Central memory CD8-positive, alpha-beta T cell (primary cell): ENCODE data around the gene MARK3.

Experiments
- ATAC-seq: fragments of 150-1000 bp; cut with Tn5 transposase; replicated peaks from 2 replicates; pipeline ENCODE4 v1.10.0; 2022; ENCODE audit warnings: mild to moderate bottlenecking, moderate FRiP score, moderate number of reproducible peaks; ENCODE audit not compliant: poor library complexity, severe bottlenecking; ENCODE audit errors: extremely low read depth
- DNase-seq, 2 donors: peaks; one replicate each; pipeline ENCODE4 v3.0.0; 2021; ENCODE audit warnings: low spot score in 2 of 2
- H3K27ac Mint-ChIP-seq: one replicate; pipeline ENCODE4 v1.8.0; 2022; ENCODE audit warnings: low read depth, mild to moderate bottlenecking, moderate library complexity, mixed read lengths
- H3K27me3 Mint-ChIP-seq: one replicate; pipeline ENCODE4 v1.8.0; 2022; ENCODE audit warnings: mixed read lengths
- H3K36me3 Mint-ChIP-seq: one replicate; pipeline ENCODE4 v1.8.0; 2022; ENCODE audit warnings: mild to moderate bottlenecking, moderate library complexity, mixed read lengths; ENCODE audit not compliant: insufficient read depth
- H3K4me1 Mint-ChIP-seq: one replicate; pipeline ENCODE4 v1.8.0; 2022; ENCODE audit warnings: mixed read lengths
- H3K4me3 Mint-ChIP-seq: one replicate; pipeline ENCODE4 v1.8.0; 2022; ENCODE audit warnings: mild to moderate bottlenecking, moderate library complexity, mixed read lengths
- H3K9me3 Mint-ChIP-seq: one replicate; pipeline ENCODE4 v1.8.0; 2022; ENCODE audit warnings: mixed read lengths

MARK3 gene

DNA sequence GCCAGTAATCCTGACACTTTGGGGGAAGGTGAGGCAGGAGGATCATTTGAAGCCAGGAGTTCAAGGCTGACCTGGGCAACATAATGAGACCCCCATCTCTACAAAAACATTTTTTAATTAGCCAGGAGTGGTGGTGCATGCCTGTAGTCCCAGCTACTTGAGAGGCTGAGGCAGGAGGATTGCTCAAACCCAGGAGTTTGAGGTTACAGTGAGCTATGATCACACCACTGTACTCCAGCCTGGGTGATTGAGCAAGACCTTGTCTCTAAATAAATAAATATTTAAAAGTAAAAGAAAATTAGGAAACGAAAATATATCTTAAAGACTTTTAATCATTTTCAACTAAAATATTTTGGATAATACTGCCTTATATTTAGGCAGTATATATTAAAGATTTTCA, 111.6 kb downstream of the MARK3 start:
- ATAC-seq (no peak), DNase-seq (no peak)
- Mint-ChIP-seq H3K27ac (no peak overlapping the region), H3K27me3 (no peaks in the 10 kb centered on the region), H3K9me3 (no peaks in the 10 kb centered on the region), H3K4me1 (peaks cover 10% of the 10 kb centered on the region), H3K4me3 (no peak overlapping the region), H3K36me3 (peaks cover 58% of the 10 kb centered on the region)

DNA sequence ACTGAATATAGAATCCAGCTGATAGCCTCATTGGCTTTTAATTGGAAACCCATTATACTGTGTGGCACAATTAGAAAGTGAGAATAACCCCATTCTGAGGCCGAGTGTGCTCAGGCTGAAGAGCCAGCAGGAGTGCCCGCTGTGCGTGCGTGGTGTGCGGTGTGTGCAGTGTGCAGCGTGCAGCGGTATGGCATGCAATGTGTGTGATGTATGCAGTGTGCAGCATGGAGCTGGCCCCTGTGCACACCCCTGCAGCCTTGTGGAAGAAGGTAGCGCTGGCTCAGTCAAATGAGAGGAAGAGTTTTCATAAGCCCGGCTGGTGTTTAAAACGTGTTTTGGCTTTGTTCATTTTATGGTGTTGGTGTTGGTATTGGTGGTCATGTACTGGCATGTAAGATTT, 114.5 kb downstream of the MARK3 start:
- no peak for ATAC-seq
- H3K27ac Mint-ChIP-seq, result no peak overlapping the region
- H3K4me3 Mint-ChIP-seq, result no peak overlapping the region
- H3K36me3 Mint-ChIP-seq, result peaks cover 61% of the 10 kb centered on the region
- no peaks in the 10 kb centered on the region for H3K9me3 Mint-ChIP-seq
- DNase-seq, result no peak
- no peaks in the 10 kb centered on the region for H3K27me3 Mint-ChIP-seq
- H3K4me1 Mint-ChIP-seq, result peaks cover 10% of the 10 kb centered on the region

DNA sequence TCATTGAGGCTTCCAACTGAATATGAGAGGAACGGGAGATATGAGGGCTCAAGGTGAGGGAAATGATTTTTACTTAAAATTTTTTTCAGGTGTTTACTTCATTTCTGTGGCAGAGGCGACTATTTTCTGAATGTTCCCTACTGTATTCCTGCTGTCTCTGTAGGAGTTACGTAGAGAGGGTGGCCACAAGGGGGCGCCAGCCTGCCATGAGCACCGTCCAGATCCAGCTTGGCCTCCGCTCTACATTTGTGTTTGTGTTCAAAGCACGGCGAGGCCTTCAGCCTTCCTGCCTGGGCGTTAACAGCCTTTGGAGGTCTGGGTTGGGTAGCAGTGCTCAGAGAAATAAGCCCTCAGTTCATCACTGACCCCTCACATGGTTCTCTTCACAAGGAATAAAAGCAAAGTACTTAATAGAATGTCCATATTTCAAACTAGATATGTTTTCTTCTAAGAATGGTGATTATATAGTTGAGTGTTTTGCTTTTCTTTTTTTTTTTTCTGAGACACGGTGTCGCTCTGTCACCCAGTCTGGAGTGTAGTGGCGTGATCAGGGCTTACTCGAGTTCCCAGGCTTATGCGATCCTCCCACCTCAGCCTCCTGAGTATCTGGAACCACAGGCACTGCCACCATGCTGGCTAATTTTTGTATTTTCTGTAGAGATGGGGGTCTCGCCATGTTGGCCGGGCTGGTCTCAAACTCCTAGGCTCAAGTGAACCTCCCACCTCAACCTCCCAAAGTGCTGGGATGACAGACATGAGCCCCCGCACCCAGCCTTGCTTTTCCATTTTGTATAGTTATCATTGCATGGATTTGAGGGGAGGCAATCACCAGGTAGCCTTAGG, 115.2 kb downstream of the MARK3 start:
- H3K9me3 Mint-ChIP-seq, result no peaks in the 10 kb centered on the region
- H3K36me3 Mint-ChIP-seq, result peaks cover 61% of the 10 kb centered on the region
- ATAC-seq (peak; percentile 82), DNase-seq (peak; percentile 53 to 69)
- no peak overlapping the region for H3K27ac Mint-ChIP-seq
- H3K27me3 Mint-ChIP-seq, result no peaks in the 10 kb centered on the region
- no peak overlapping the region for H3K4me3 Mint-ChIP-seq
- peaks cover 10% of the 10 kb centered on the region for H3K4me1 Mint-ChIP-seq

DNA sequence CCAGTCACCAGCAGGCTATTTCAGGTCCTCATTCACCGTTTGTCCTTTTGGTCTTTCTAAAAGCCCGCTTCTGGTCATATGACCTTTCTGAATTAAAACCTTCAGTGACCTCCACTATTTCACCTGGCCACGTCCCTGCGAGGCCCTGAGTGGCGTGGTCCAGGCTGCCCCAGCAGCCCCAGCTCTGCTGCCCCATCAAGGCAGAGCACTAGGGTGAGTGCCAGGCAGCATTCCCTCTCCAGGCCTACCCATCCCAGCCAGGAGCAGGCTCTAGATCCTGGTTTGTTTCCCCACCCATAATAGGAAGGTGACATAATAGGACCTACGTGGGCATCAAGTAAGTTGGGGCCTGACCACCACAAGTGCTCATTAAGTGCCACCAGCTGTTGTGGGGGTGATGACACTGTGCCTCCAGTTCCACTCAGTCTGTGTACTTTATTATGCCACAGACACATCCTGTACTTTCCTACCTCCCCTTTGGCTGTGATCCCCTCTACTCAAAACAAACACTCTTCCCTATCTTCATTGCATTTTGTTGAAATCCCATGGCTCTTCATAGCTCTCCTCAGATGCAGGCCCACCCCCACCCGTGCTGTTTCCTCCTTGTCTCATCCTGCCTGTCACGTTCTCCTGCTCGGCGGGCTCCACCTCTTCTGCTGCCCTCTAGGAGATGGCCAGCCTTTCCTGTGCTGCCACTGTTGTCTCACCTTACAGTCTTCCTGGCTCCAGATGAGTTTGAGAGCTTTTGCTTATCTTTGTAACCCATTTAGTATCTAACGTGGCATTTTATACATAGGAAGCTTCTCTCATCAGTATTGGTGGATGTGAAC, 116.0 kb downstream of the MARK3 start:
- Mint-ChIP-seq H3K4me1 (peaks cover 10% of the 10 kb centered on the region), H3K27ac (no peak overlapping the region), H3K9me3 (no peaks in the 10 kb centered on the region), H3K36me3 (peaks cover 61% of the 10 kb centered on the region), H3K4me3 (no peak overlapping the region), H3K27me3 (no peaks in the 10 kb centered on the region)
- no peak for ATAC-seq
- DNase-seq, result no peak

DNA sequence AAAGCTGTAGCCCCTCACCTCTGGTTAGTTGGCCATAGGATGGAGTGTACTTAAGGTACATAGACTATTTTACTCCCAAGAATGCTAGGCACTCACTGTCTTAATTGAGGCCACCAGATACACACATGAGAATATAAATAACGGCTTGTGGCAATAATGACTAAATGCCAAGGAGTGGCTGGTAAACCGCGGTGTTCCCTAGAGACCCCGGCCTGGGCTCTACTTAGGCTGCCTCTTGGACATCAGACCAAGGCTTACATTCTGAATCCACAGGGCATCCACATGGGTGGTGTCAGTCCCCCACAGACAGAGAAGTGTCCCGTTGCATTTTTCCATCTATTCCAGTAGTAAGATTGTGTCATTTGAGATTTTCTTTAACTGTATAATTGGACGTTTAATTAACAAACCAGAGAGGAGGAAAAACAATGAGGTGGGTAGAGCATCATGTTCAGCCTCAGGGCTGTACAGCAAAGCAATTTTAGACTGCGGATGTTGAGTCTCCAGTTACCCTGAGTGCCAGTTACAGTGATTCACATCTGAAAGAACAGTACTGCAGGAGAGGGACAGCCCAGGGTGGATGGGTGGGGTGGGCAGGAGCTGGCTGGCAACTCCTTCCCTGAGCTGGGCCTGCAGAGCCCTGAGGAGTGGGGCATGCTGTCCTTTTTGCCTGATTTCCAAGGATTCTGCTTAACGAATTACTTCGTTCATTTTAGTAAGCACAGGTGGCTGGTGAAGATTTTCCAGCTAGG, 116.9 kb downstream of the MARK3 start:
- no peak for ATAC-seq
- no peaks in the 10 kb centered on the region for H3K9me3 Mint-ChIP-seq

DNA sequence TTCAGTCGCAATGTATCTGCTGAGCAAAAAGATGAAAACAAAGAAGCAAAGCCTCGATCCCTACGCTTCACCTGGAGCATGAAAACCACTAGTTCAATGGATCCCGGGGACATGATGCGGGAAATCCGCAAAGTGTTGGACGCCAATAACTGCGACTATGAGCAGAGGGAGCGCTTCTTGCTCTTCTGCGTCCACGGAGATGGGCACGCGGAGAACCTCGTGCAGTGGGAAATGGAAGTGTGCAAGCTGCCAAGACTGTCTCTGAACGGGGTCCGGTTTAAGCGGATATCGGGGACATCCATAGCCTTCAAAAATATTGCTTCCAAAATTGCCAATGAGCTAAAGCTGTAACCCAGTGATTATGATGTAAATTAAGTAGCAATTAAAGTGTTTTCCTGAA, 117.7 kb downstream of the MARK3 start:
- peaks cover 59% of the 10 kb centered on the region for H3K36me3 Mint-ChIP-seq
- no peaks in the 10 kb centered on the region for H3K9me3 Mint-ChIP-seq
- no peak for ATAC-seq
- no peaks in the 10 kb centered on the region for H3K27me3 Mint-ChIP-seq
- H3K4me1 Mint-ChIP-seq, result peaks cover 10% of the 10 kb centered on the region
- no peak for DNase-seq
- no peak overlapping the region for H3K27ac Mint-ChIP-seq
- H3K4me3 Mint-ChIP-seq, result no peak overlapping the region

More for the DNA sequence above, 116.9 kb downstream of the MARK3 start:
- Mint-ChIP-seq H3K36me3 (peaks cover 64% of the 10 kb centered on the region), H3K4me3 (no peak overlapping the region), H3K27ac (no peak overlapping the region), H3K27me3 (no peaks in the 10 kb centered on the region), H3K4me1 (peaks cover 10% of the 10 kb centered on the region)
- DNase-seq, result no peak

DNA sequence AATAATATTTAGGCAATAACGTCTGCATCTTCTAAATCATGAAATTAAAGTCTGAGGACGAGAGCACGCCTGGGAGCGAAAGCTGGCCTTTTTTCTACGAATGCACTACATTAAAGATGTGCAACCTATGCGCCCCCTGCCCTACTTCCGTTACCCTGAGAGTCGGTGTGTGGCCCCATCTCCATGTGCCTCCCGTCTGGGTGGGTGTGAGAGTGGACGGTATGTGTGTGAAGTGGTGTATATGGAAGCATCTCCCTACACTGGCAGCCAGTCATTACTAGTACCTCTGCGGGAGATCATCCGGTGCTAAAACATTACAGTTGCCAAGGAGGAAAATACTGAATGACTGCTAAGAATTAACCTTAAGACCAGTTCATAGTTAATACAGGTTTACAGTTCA, 118.1 kb downstream of the MARK3 start:
- Mint-ChIP-seq H3K27ac (no peak overlapping the region), H3K4me3 (no peak overlapping the region), H3K9me3 (no peaks in the 10 kb centered on the region), H3K4me1 (peaks cover 10% of the 10 kb centered on the region), H3K36me3 (peaks cover 59% of the 10 kb centered on the region), H3K27me3 (no peaks in the 10 kb centered on the region)
- ATAC-seq (no peak), DNase-seq (no peak)

DNA sequence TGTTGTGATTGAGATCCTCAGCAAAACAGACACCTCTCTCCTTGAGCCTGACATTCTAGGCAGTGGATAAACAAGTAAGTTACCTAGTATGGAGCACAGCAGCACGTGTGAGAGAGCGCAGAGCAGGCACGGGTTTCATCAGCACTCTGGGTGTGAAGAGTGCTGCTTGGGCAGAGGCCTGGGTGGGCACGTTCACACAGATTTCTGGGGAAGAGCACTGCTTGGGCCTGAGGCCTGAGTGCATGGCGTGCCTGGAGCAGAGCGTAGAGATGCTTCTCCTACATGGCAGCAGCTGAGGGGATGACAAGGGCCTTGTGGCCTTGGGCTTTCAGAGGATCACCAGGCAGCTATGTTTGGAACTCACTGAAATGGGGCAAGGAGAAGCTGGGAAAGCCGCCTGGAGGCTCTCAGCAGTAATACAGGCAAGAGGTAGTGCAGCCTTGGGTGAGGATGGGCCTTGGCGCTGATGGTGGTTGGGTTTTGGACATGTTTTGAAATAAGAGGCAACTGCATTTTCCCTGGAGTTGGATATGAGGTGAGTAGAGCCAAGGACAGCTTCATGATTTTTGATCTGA, 119.9 kb downstream of the MARK3 start:
- DNase-seq, result no peak
- H3K27ac Mint-ChIP-seq, result peak overlapping the region; percentile 69
- no peaks in the 10 kb centered on the region for H3K27me3 Mint-ChIP-seq
- peaks cover 55% of the 10 kb centered on the region for H3K36me3 Mint-ChIP-seq
- no peak overlapping the region for H3K4me3 Mint-ChIP-seq
- H3K9me3 Mint-ChIP-seq, result no peaks in the 10 kb centered on the region
- no peak for ATAC-seq
- H3K4me1 Mint-ChIP-seq, result peaks cover 4% of the 10 kb centered on the region

DNA sequence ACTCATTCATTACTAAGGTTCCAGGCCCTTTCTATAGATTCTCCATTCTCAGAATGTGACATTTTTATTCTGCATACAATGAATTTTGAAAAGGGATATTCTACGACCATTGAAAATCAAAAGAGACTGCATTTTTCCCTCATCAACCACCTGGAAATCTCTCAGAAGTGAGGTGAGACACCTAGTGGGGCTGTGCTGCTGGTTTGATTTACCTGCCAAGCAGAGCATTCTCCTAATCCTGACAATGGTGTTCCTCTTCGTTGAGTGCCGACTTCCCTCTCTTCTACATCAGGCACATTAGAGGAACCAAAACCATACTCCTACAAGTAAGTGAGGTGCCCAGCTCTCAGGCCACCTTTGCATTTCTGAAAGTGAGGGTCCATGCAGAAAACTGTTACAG, 122.5 kb downstream of the MARK3 start:
- DNase-seq, result no peak

DNA sequence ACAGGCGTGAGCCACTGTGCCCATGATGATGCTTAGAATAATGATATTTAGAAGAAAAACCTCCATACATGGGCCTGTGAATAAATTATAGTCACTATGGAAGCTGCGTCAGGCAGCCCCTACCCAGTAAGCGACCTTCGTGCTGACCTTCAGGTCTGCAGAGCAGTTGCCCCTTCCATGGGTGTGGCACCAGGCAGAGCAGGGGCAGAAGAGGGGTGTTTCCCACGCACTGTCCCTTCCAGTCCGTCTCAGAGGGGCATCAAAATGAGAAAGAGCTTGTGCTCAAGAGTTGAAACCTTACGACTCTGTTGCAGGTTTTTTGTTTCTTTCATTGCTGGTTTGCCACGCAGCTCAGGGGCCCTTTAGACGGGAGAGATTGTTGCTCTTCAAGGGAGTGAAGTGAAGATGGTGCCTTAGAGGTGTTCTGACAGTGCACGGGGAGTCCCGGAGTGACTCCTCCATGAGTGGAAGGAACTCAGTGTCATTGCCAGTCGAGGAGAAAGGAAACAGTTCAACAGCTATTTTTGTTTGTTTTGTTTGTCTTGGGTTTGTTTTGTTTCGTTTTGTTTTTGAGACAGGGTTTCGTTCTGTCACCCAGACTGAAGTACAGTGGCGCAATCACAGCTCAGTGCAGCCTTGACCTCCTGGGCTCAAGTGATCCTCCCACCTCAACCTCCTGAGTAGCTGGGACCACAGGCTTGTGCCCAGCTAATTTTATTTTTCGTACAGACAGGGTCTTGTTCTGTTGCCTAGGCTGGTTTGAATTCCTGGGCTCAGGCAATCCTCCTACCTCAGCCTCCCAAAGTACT, 123.5 kb downstream of the MARK3 start:
- ATAC-seq (no peak), DNase-seq (no peak)
- Mint-ChIP-seq H3K4me3 (no peak overlapping the region), H3K27me3 (no peaks in the 10 kb centered on the region), H3K27ac (peak overlapping the region; percentile 46), H3K4me1 (peaks cover 4% of the 10 kb centered on the region), H3K36me3 (peaks cover 37% of the 10 kb centered on the region), H3K9me3 (no peaks in the 10 kb centered on the region)

More for the DNA sequence above, 122.5 kb downstream of the MARK3 start:
- Mint-ChIP-seq H3K4me1 (peaks cover 4% of the 10 kb centered on the region), H3K9me3 (no peaks in the 10 kb centered on the region), H3K36me3 (peaks cover 45% of the 10 kb centered on the region), H3K27ac (no peak overlapping the region), H3K4me3 (no peak overlapping the region), H3K27me3 (no peaks in the 10 kb centered on the region)
- ATAC-seq, result no peak

DNA sequence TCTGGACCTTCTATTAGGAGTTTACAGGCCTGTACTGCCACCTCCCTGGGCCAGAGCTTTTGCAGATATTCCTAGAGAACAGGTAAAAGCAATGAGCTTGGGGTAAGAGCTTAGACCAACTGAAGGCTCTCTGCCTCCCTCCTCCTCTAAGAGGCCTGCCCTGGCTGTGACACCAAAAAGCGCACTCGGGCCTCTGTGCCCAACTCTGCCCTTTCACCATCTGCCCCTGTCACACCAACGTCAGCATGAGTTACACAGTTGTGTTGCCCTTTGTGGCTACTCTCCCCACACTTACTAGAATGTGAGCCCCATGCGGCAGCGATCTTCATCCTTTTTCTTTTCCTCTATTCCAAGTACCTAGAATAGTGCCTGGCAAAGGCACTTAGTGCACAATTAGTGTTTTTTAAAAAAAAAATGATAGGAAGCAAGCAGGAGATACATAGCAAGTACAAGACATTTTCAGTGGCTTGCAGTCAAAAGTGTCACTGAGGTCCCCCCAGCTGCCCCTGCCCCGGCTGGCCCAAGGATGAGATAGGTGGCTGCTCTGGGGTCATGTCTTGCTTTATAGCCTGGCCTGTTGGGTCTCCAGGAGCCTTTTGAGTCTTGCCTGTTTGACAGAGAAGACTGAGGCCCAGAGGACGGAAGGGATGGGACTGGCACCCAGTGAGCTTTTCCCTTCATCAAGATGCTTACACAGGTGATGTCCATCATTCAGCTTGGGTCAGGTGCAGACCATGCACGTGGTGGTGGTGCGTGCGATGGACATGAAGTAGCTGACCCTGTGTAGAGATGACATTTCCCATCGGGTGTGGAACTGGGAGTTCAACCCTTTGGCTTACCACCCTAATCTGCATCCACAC, 124.9 kb downstream of the MARK3 start:
- Mint-ChIP-seq H3K9me3 (no peaks in the 10 kb centered on the region), H3K4me3 (no peak overlapping the region), H3K27me3 (no peaks in the 10 kb centered on the region), H3K4me1 (peaks cover 8% of the 10 kb centered on the region), H3K36me3 (peaks cover 28% of the 10 kb centered on the region), H3K27ac (no peak overlapping the region)
- DNase-seq (no peak), ATAC-seq (no peak)
